Naive thymus-derived CD4-positive, alpha-beta T cell (primary cell): ENCODE data around the gene ZBTB5. TPM values are rescaled to one million over a fixed set of nuclear protein-coding genes. Genes with fewer than 3 reads are reported as not detected.
A peak's percentile ranks its signal among the peaks of the same experiment; 100 is the strongest.

Experiments used
- ATAC-seq: fragments of 150-1000 bp; cut with Tn5 transposase; 2 replicates; pipeline ENCODE4 v1.10.0; 2021; ENCODE audit warnings: mild to moderate bottlenecking, moderate library complexity
- CTCF ChIA-PET: fragments of 350-600 bp; sonication (Branson Sonifier 250); formaldehyde crosslinking; loops from one replicate; lab custom pipeline; 2021; ENCODE audit warnings: antibody characterized with exemption; lab: Charles Lee
- POLR2A ChIA-PET: fragments of 350-600 bp; sonication (Branson Sonifier 250); formaldehyde crosslinking; loops from one replicate; lab custom pipeline; 2021; ENCODE audit warnings: antibody characterized with exemption, inconsistent platforms; lab: Charles Lee
- DNase-seq, 9 donors: peaks; one replicate each; pipeline versions ENCODE4 v3.0.0 to v3.0.0-alpha.2; 2020 to 2022; ENCODE audit warnings: mixed read lengths in 1 of 9
- H3K27ac ChIP-seq: one replicate; pipeline ENCODE4 v1.7.0; 2013; ENCODE audit warnings: mild to moderate bottlenecking, low read depth, low read length, moderate library complexity
- H3K27me3 ChIP-seq, 2 donors: one replicate each; pipeline ENCODE4 v1.7.0; 2013; ENCODE audit warnings: low read length in 2 of 2, mild to moderate bottlenecking in 2 of 2, moderate library complexity in 2 of 2; ENCODE audit not compliant: control insufficient read depth in 2 of 2, insufficient read depth in 2 of 2
- H3K36me3 ChIP-seq, 3 experiments: 1 replicate in 2 of 3; 2 replicates in 1 of 3; pipeline ENCODE4 v1.7.0; 2013; ENCODE audit warnings: low read length in 3 of 3, mild to moderate bottlenecking in 3 of 3, moderate library complexity in 1 of 3; ENCODE audit not compliant: insufficient read depth in 3 of 3, control insufficient read depth in 2 of 3
- H3K4me1 ChIP-seq, 2 donors: one replicate each; pipeline ENCODE4 v1.7.0; 2013; ENCODE audit warnings: low read length in 2 of 2, mild to moderate bottlenecking in 2 of 2, moderate library complexity in 1 of 2; ENCODE audit not compliant: control insufficient read depth in 2 of 2, insufficient read depth in 2 of 2
- H3K4me3 ChIP-seq: 2 replicates; pipeline ENCODE4 v1.7.0; 2013; ENCODE audit warnings: mild to moderate bottlenecking, low read length
- H3K9me3 ChIP-seq, 3 experiments: 1 replicate in 2 of 3; 2 replicates in 1 of 3; pipeline ENCODE4 v1.7.0; 2013; ENCODE audit warnings: low read length in 3 of 3; ENCODE audit not compliant: control insufficient read depth in 2 of 3
- H3K27ac Mint-ChIP-seq, 9 donors: one replicate each; pipeline ENCODE4 v1.8.0; 2020 to 2022; ENCODE audit warnings: mixed read lengths in 9 of 9, mild to moderate bottlenecking in 8 of 9, moderate library complexity in 5 of 9, inconsistent platforms in 2 of 9
- H3K27me3 Mint-ChIP-seq, 5 donors: one replicate each; pipeline ENCODE4 v1.8.0; 2021 to 2022; ENCODE audit warnings: mixed read lengths in 5 of 5, mild to moderate bottlenecking in 1 of 5
- H3K36me3 Mint-ChIP-seq, 5 donors: one replicate each; pipeline ENCODE4 v1.8.0; 2020 to 2022; ENCODE audit warnings: mixed read lengths in 5 of 5, mild to moderate bottlenecking in 3 of 5, inconsistent platforms in 1 of 5
- H3K4me1 Mint-ChIP-seq, 7 donors: one replicate each; pipeline ENCODE4 v1.8.0; 2020 to 2022; ENCODE audit warnings: mixed read lengths in 7 of 7, mild to moderate bottlenecking in 3 of 7, inconsistent platforms in 1 of 7
- H3K4me3 Mint-ChIP-seq, 10 donors: one replicate each; pipeline ENCODE4 v1.8.0; 2020 to 2022; ENCODE audit warnings: mild to moderate bottlenecking in 10 of 10, mixed read lengths in 10 of 10, moderate library complexity in 6 of 10, inconsistent platforms in 2 of 10
- H3K9me3 Mint-ChIP-seq, 11 donors: one replicate each; pipeline ENCODE4 v1.8.0; 2020 to 2022; ENCODE audit warnings: mixed read lengths in 11 of 11, mild to moderate bottlenecking in 4 of 11, inconsistent platforms in 1 of 11, moderate library complexity in 1 of 11
- intact Hi-C, 2 donors: fragments of 100-400 bp; cut with micrococcal nuclease; formaldehyde crosslinking; loops; one replicate each; pipeline ENCODE4 v1.15.1; 2023
- polyA plus RNA-seq, 2 donors: library from polyadenylated mRNA; unstranded; fragments of 300-500 nt; fragmentation: Illumina TruSeq; gene quantifications; one replicate each; pipeline ENCODE4 v1.2.3, GENCODE V29; 2021
- total RNA-seq, 6 experiments: library from RNA in 5 of 6; stranded (reverse) in 5 of 6; gene quantifications; 1 replicate in 5 of 6; 2 replicates in 1 of 6; pipeline ENCODE4 v1.2.3 and lab custom pipeline; 2021 to 2026

ZBTB5 gene
- total and polyA plus RNA-seq, 7 experiments from 2014 or later, result 0.60 to 16.8 (median 11.7) TPM

DNA sequence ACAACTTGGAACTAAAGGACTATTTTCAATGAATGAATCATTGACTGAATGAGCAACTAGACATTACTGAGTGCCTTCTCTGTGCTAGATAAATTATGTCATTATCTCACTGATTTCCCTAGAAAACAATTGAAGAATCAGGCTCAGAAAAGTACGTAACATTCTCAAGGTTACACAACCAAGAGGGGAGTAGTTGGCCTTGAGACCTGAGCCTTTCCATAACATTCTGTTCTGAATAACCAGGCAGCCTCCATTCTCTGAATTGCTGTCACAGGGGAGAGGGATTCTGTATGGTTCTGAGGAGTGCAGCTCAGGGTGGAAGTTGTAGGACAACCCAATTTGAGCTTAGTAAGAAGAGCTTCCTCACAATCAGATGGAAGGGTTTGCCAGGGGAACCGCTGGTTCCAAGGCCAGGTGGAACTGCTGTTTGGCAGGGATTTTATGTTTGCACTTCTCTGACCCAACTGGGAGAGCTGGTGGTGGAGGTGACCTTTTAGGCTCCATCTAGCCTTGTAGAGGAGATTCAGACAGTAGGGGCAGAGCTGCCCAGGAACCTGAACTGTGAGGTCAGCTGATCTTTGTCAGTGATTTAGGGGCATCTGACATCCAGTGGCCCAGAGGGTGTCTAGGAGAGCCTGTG, 36.8 kb upstream of the ZBTB5 start:
- Histone ChIP-seq H3K4me1 (peaks cover 0 to 6% of the 10 kb centered on the region in 2 donors), H3K9me3 (no peaks in the 10 kb centered on the region), H3K4me3 (no peak overlapping the region), H3K27ac (no peak overlapping the region), H3K36me3 (peaks cover 8 to 83% (median 13%) of the 10 kb centered on the region in 3 experiments), H3K27me3 (no peaks in the 10 kb centered on the region)
- ChIA-PET POLR2A (interaction anchor here (0.6 kb wide), 1 partner anchor 404 kb away, joined by 3 read pairs; no protein-coding TSS in a partner anchor), CTCF (no interaction called here)
- no peak for DNase-seq
- H3K4me1 Mint-ChIP-seq, result peaks cover 0 to 12% (median 4%) of the 10 kb centered on the region in 7 donors
- intact Hi-C loops, result loop anchor here in 1 of 2 donors (1.0 kb wide), 1 partner anchor 12 kb away; no protein-coding TSS in a partner anchor
- no peaks in the 10 kb centered on the region for H3K9me3 Mint-ChIP-seq
- peaks cover 17 to 50% (median 25%) of the 10 kb centered on the region in 5 donors for H3K36me3 Mint-ChIP-seq
- ATAC-seq, result no peak
- H3K27ac Mint-ChIP-seq, result peak overlapping the region in 3 of 9 donors; percentile 4 to 49 (median 34)
- H3K27me3 Mint-ChIP-seq, result no peaks in the 10 kb centered on the region
- no peak overlapping the region for H3K4me3 Mint-ChIP-seq

DNA sequence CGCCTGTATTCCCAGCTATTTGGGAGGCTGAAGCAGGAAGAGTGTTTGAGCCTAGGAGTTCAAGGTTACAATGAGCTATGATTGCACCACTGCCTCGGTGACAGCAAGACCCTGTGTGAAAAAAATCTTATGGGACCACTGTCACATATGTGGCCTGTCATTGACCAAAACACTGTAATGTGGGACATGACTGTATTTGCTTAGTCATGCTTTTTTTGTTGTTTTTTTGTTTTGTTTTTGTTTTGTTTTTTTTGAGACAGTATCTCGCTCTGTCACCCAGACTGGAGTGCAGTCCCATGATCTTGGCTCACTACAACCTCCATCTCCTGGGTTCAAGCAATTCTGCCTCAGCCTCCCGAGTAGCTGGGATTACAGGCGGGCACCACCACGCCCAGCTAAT, 34.0 kb upstream of the ZBTB5 start:
- Histone ChIP-seq H3K27me3 (no peaks in the 10 kb centered on the region), H3K4me1 (peaks cover 0 to 6% of the 10 kb centered on the region in 2 donors), H3K27ac (no peak overlapping the region), H3K9me3 (no peaks in the 10 kb centered on the region), H3K36me3 (peaks cover 8 to 91% (median 19%) of the 10 kb centered on the region in 3 experiments), H3K4me3 (no peak overlapping the region)
- Mint-ChIP-seq H3K4me1 (peaks cover 0 to 15% (median 5%) of the 10 kb centered on the region in 7 donors), H3K4me3 (no peak overlapping the region), H3K27me3 (no peaks in the 10 kb centered on the region), H3K9me3 (no peaks in the 10 kb centered on the region), H3K27ac (no peak overlapping the region), H3K36me3 (peaks cover 30 to 67% (median 36%) of the 10 kb centered on the region in 5 donors)
- DNase-seq (no peak), ATAC-seq (no peak)
- CTCF ChIA-PET, result no interaction called here
- POLR2A ChIA-PET, result no interaction called here
- intact Hi-C loops, result no loop called here

DNA sequence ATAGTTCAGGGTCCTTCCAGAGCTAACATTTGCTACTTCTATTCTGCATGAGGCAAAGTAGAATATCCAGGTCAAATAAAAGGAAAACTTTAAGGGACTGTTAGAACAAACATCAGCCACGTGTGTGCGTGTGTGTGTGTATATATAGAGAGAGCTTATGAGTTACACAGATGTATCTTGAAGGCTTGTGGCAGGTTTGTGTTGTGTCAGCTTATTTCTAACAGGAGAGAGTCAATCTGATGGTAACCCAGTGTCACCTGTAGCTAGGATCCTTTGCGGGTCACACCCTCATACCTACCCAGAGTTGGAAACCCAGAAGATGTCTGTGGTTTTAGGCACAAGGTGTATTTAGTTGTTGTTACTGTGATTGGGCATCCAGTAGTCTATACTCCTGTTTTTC, 33.2 kb upstream of the ZBTB5 start:
- no peaks in the 10 kb centered on the region for H3K4me1 ChIP-seq
- POLR2A ChIA-PET, result no interaction called here
- intact Hi-C loops, result no loop called here
- no peak overlapping the region for H3K4me3 Mint-ChIP-seq
- no peaks in the 10 kb centered on the region for H3K27me3 ChIP-seq
- no peak overlapping the region for H3K4me3 ChIP-seq
- no peaks in the 10 kb centered on the region for H3K9me3 ChIP-seq
- H3K36me3 Mint-ChIP-seq, result peaks cover 27 to 66% (median 38%) of the 10 kb centered on the region in 5 donors
- no peaks in the 10 kb centered on the region for H3K9me3 Mint-ChIP-seq
- H3K27ac ChIP-seq, result no peak overlapping the region
- H3K27ac Mint-ChIP-seq, result no peak overlapping the region
- ATAC-seq (no peak), DNase-seq (no peak)
- peaks cover 0 to 8% (median 3%) of the 10 kb centered on the region in 7 donors for H3K4me1 Mint-ChIP-seq
- CTCF ChIA-PET, result no interaction called here
- peaks cover 8 to 90% (median 22%) of the 10 kb centered on the region in 3 experiments for H3K36me3 ChIP-seq
- H3K27me3 Mint-ChIP-seq, result no peaks in the 10 kb centered on the region

DNA sequence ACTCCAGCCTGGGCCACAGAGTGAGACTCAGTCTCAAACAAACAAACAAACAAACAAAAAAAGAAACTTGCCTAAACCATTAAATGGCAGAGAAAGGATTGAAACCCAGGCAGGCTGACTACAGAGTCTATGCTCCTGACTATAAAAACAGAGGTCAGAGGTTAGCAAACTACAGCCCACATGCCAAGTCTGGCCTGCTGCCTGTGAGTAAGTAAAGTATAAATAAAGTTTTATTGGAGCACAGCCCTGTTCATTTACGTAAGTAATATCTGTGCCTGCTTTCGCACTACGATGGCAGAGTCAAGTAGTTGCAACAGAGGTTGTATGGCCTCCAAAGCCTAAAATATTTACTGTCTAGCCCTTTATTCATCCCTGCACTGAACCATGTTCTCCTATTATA, 32.1 kb upstream of the ZBTB5 start:
- H3K4me3 ChIP-seq, result no peak overlapping the region
- ATAC-seq (no peak), DNase-seq (no peak)
- ChIA-PET CTCF (no interaction called here), POLR2A (no interaction called here)
- no peaks in the 10 kb centered on the region for H3K27me3 ChIP-seq
- H3K9me3 ChIP-seq, result no peaks in the 10 kb centered on the region
- Mint-ChIP-seq H3K27ac (peak overlapping the region in 2 of 9 donors; percentile 22 to 38), H3K36me3 (peaks cover 22 to 68% (median 38%) of the 10 kb centered on the region in 5 donors), H3K9me3 (no peaks in the 10 kb centered on the region), H3K27me3 (no peaks in the 10 kb centered on the region), H3K4me3 (no peak overlapping the region), H3K4me1 (peaks cover 0 to 11% (median 3%) of the 10 kb centered on the region in 7 donors)
- intact Hi-C loops, result no loop called here
- H3K27ac ChIP-seq, result no peak overlapping the region
- H3K4me1 ChIP-seq, result no peaks in the 10 kb centered on the region
- peaks cover 8 to 90% (median 32%) of the 10 kb centered on the region in 3 experiments for H3K36me3 ChIP-seq

DNA sequence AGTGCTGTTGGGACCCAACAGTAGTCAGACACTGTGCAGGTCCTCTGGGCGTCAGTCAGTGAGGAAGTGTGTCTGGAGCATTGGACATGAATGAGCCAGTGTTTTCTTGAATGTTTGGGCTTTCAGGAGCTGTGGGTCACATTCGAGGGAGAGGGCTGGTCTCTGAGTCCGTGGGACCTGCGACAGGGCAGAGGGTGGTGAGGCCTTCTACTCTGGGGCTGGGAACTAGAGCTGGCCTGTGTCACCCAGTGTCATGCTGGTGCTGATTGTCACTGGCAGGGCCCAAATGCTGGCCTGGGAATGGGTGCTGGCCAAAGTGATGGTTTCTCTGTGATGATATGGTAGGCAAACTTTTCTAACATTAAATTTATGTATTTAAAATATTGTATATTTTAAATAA, 30.8 kb upstream of the ZBTB5 start:
- Mint-ChIP-seq H3K27ac (peak overlapping the region in 3 of 9 donors; percentile 19 to 50 (median 39)), H3K36me3 (peaks cover 13 to 63% (median 34%) of the 10 kb centered on the region in 5 donors)
- ATAC-seq, result no peak

DNA sequence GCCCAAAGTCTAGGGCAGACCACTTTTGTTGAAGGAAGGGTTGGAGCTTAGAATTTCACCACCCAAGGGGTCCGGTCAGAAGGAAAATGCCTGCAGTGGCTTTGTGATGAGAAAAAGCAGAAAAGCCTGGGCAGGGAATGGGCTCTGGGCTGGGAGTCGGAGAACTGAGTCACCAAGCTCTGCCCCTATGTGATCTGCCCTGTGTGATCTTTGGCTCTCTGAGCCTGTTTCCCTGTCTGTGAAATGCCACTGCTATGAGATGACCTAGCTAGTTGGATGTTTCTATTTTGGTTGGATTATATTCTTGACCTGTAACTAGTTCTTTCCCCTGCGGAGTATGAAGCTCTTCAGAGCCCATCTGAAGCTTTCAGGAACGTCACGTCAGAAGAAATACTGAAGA, 30.3 kb upstream of the ZBTB5 start:
- ATAC-seq (no peak), DNase-seq (no peak)
- H3K4me3 ChIP-seq, result no peak overlapping the region
- Mint-ChIP-seq H3K27me3 (no peaks in the 10 kb centered on the region), H3K27ac (peak overlapping the region in 3 of 9 donors; percentile 19 to 50 (median 39)), H3K9me3 (no peaks in the 10 kb centered on the region), H3K4me1 (peaks cover under 1 to 17% (median 5%) of the 10 kb centered on the region in 7 donors), H3K4me3 (no peak overlapping the region), H3K36me3 (peaks cover 13 to 63% (median 36%) of the 10 kb centered on the region in 5 donors)
- H3K36me3 ChIP-seq, result peaks cover 6 to 90% (median 28%) of the 10 kb centered on the region in 3 experiments
- ChIA-PET POLR2A (interaction anchor here (0.6 to 0.9 kb wide), 3 partner anchors 9 to 831 kb away, joined by 3 read pairs; partner anchors contain the start of gene POLR1E), CTCF (interaction anchor here (0.6 kb wide), 1 partner anchor 74 kb away, joined by 4 read pairs; no protein-coding TSS in a partner anchor)
- no peak overlapping the region for H3K27ac ChIP-seq
- no peaks in the 10 kb centered on the region for H3K9me3 ChIP-seq
- H3K4me1 ChIP-seq, result no peaks in the 10 kb centered on the region
- H3K27me3 ChIP-seq, result no peaks in the 10 kb centered on the region
- intact Hi-C loops, result no loop called here

More for the DNA sequence above, 30.8 kb upstream of the ZBTB5 start:
- Histone ChIP-seq H3K27me3 (no peaks in the 10 kb centered on the region), H3K36me3 (peaks cover 6 to 90% (median 28%) of the 10 kb centered on the region in 3 experiments), H3K27ac (no peak overlapping the region), H3K4me1 (no peaks in the 10 kb centered on the region), H3K9me3 (no peaks in the 10 kb centered on the region), H3K4me3 (no peak overlapping the region)
- Mint-ChIP-seq H3K27me3 (no peaks in the 10 kb centered on the region), H3K4me3 (no peak overlapping the region), H3K4me1 (peaks cover 0 to 14% (median 3%) of the 10 kb centered on the region in 7 donors), H3K9me3 (no peaks in the 10 kb centered on the region)
- intact Hi-C loops, result no loop called here
- ChIA-PET CTCF (interaction anchor here (0.6 kb wide), 2 partner anchors 75 to 83 kb away, joined by 3 to 4 read pairs; no protein-coding TSS in a partner anchor), POLR2A (no interaction called here)
- no peak for DNase-seq
